ENCODE measurements around the gene ATXN1.

GRCh38 chr6:16472349-16473069 lies 288.8 kb downstream of the ATXN1 start:
- TF ChIP-seq BACH2 (CRISPR knock-in tag; IDR thresholded peaks at IDR 0.05; ENCODE audit: borderline replicate concordance), result no peak
- TF ChIP-seq CREB5 (CRISPR knock-in tag; IDR thresholded peaks at IDR 0.05; ENCODE audit: low read depth), result no peak
- TF ChIP-seq ZFP30 (CRISPR knock-in tag; IDR thresholded peaks at IDR 0.05), result no peak
- no peak for TF ChIP-seq GLIS3 (CRISPR knock-in tag; IDR thresholded peaks at IDR 0.05)
- TF ChIP-seq ZFP3 (CRISPR knock-in tag; IDR thresholded peaks at IDR 0.05), result no peak
- TF ChIP-seq RARB (CRISPR knock-in tag; IDR thresholded peaks at IDR 0.05), result no peak
- TF ChIP-seq CSDC2 (CRISPR knock-in tag; IDR thresholded peaks at IDR 0.05), result no peak
- TF ChIP-seq SNAI2 (CRISPR knock-in tag; IDR thresholded peaks at IDR 0.05), result no peak
- TF ChIP-seq ZNF70 (CRISPR knock-in tag; IDR thresholded peaks at IDR 0.05), result no peak
